ENCODE data around the gene PPP1R10.

Gene PPP1R10

GRCh38 chr6:30611150-30611855 is 5.7 kb downstream of the PPP1R10 start:
- no peak for TF ChIP-seq CTCF (IDR thresholded peaks at IDR 0.05; ENCODE audit: borderline replicate concordance, control extremely low read depth, extremely low read depth, insufficient read depth, missing control alignments)
- in situ Hi-C loops (cut with MboI; ENCODE audit: low sequenced_read_pairs, unreplicated experiment) = no loop called here
- no peak for DNase-seq (ENCODE audit: low spot score)

GRCh38 chr6:30610065-30610464 is 7.0 kb downstream of the PPP1R10 start:
- no peak for DNase-seq (ENCODE audit: low spot score)
- no peak for TF ChIP-seq CTCF (IDR thresholded peaks at IDR 0.05; ENCODE audit: borderline replicate concordance, control extremely low read depth, extremely low read depth, insufficient read depth, missing control alignments)
- in situ Hi-C loops (cut with MboI; ENCODE audit: low sequenced_read_pairs, unreplicated experiment) = no loop called here

GRCh38 chr6:30603961-30604360 is 13.1 kb downstream of the PPP1R10 start:
- no peak for TF ChIP-seq CTCF (IDR thresholded peaks at IDR 0.05; ENCODE audit: borderline replicate concordance, control extremely low read depth, extremely low read depth, insufficient read depth, missing control alignments)
- no peak for DNase-seq (ENCODE audit: low spot score)
- in situ Hi-C loops (cut with MboI; ENCODE audit: low sequenced_read_pairs, unreplicated experiment) = no loop called here

GRCh38 chr6:30601815-30602641 is 15.0 kb downstream of the PPP1R10 start:
- no peak for TF ChIP-seq CTCF (IDR thresholded peaks at IDR 0.05; ENCODE audit: borderline replicate concordance, control extremely low read depth, extremely low read depth, insufficient read depth, missing control alignments)
- in situ Hi-C loops (cut with MboI; ENCODE audit: low sequenced_read_pairs, unreplicated experiment) = no loop called here
- no peak for DNase-seq (ENCODE audit: low spot score)

- in situ Hi-C loops (cut with MboI; ENCODE audit: low sequenced_read_pairs, unreplicated experiment) = no loop called here
- no peak for TF ChIP-seq CTCF (IDR thresholded peaks at IDR 0.05; ENCODE audit: borderline replicate concordance, control extremely low read depth, extremely low read depth, insufficient read depth, missing control alignments)
- no peak for DNase-seq (ENCODE audit: low spot score)
These were observed 15.6 kb downstream of the PPP1R10 start for GRCh38 chr6:30601436-30601814.

- in situ Hi-C loops (cut with MboI; ENCODE audit: low sequenced_read_pairs, unreplicated experiment) = no loop called here
- no peak for TF ChIP-seq CTCF (IDR thresholded peaks at IDR 0.05; ENCODE audit: borderline replicate concordance, control extremely low read depth, extremely low read depth, insufficient read depth, missing control alignments)
- no peak for DNase-seq (ENCODE audit: low spot score)
These were observed 16.5 kb downstream of the PPP1R10 start for GRCh38 chr6:30600451-30600961.
